Measurements from ENCODE around the gene EBNA1BP2.

Gene EBNA1BP2

GRCh38 chr1:43134640-43135039, 37.5 kb downstream of the EBNA1BP2 start:
- TF ChIP-seq EZH2phosphoT487 (conservative IDR thresholded peaks at IDR 0.05; ENCODE audit: low read length) (no peak), CTCF (IDR thresholded peaks at IDR 0.05; ENCODE audit: insufficient read depth, low read length, poor library complexity, severe bottlenecking) (no peak)
- no peak overlapping the region for H2AFZ ChIP-seq (ENCODE audit: low read depth, low read length, severe bottlenecking)
- H3K4me2 ChIP-seq (ENCODE audit: low read depth, low read length, poor library complexity, severe bottlenecking), result no peak overlapping the region
- no peak overlapping the region for H3K4me3 ChIP-seq (ENCODE audit: insufficient read depth, low read length, poor library complexity, severe bottlenecking)
- no peak overlapping the region for H3K9ac ChIP-seq (ENCODE audit: low read length)
- H3K9me3 ChIP-seq (ENCODE audit: insufficient read depth, low read length), result peaks cover under 1% of the 10 kb centered on the region; the same call in 1 of the 2 replicates
- no peaks in the 10 kb centered on the region for H3K36me3 ChIP-seq (ENCODE audit: low read length)
- no peaks in the 10 kb centered on the region for H3K79me2 ChIP-seq (ENCODE audit: insufficient read depth, low read length)
- H3F3A ChIP-seq (ENCODE audit: insufficient read depth), result no peaks in the 10 kb centered on the region
- H3K9me2 ChIP-seq (replicated peaks; ENCODE audit: insufficient read depth, low read length), result no peaks in the 10 kb centered on the region
- H3K27me3 ChIP-seq (ENCODE audit: low read length), result no peaks in the 10 kb centered on the region
- H4K20me1 ChIP-seq (ENCODE audit: low read depth, low read length), result no peaks in the 10 kb centered on the region
- no peak overlapping the region for H3K27ac ChIP-seq (ENCODE audit: low read depth, low read length)

- Histone ChIP-seq H3K27me3 (ENCODE audit: low read length) (no peaks in the 10 kb centered on the region), H3K79me2 (ENCODE audit: insufficient read depth, low read length) (no peaks in the 10 kb centered on the region), H2AFZ (ENCODE audit: low read depth, low read length, severe bottlenecking) (no peak overlapping the region), H3K9me3 (ENCODE audit: insufficient read depth, low read length) (no peaks in the 10 kb centered on the region), H3K27ac (ENCODE audit: low read depth, low read length) (no peak overlapping the region), H3K9ac (ENCODE audit: low read length) (no peak overlapping the region), H3F3A (ENCODE audit: insufficient read depth) (no peaks in the 10 kb centered on the region), H3K4me3 (ENCODE audit: insufficient read depth, low read length, poor library complexity, severe bottlenecking) (no peak overlapping the region), H4K20me1 (ENCODE audit: low read depth, low read length) (no peaks in the 10 kb centered on the region), H3K9me2 (replicated peaks; ENCODE audit: insufficient read depth, low read length) (no peaks in the 10 kb centered on the region), H3K36me3 (ENCODE audit: low read length) (no peaks in the 10 kb centered on the region), H3K4me2 (ENCODE audit: low read depth, low read length, poor library complexity, severe bottlenecking) (no peak overlapping the region)
- TF ChIP-seq CTCF (IDR thresholded peaks at IDR 0.05; ENCODE audit: insufficient read depth, low read length, poor library complexity, severe bottlenecking), result no peak
- no peak for TF ChIP-seq EZH2phosphoT487 (conservative IDR thresholded peaks at IDR 0.05; ENCODE audit: low read length)
Measured at GRCh38 chr1:43134068-43134467, 38.0 kb downstream of the EBNA1BP2 start.

- Histone ChIP-seq H3K36me3 (ENCODE audit: low read length) (no peaks in the 10 kb centered on the region), H4K20me1 (ENCODE audit: low read depth, low read length) (no peaks in the 10 kb centered on the region), H3K9ac (ENCODE audit: low read length) (no peak overlapping the region), H3K27ac (ENCODE audit: low read depth, low read length) (no peak overlapping the region), H3K4me3 (ENCODE audit: insufficient read depth, low read length, poor library complexity, severe bottlenecking) (no peak overlapping the region), H3K9me3 (ENCODE audit: insufficient read depth, low read length) (no peaks in the 10 kb centered on the region), H3F3A (ENCODE audit: insufficient read depth) (no peaks in the 10 kb centered on the region), H3K27me3 (ENCODE audit: low read length) (no peaks in the 10 kb centered on the region), H3K79me2 (ENCODE audit: insufficient read depth, low read length) (no peaks in the 10 kb centered on the region), H3K4me2 (ENCODE audit: low read depth, low read length, poor library complexity, severe bottlenecking) (no peak overlapping the region), H3K9me2 (replicated peaks; ENCODE audit: insufficient read depth, low read length) (no peaks in the 10 kb centered on the region), H2AFZ (ENCODE audit: low read depth, low read length, severe bottlenecking) (no peak overlapping the region)
- no peak for TF ChIP-seq CTCF (IDR thresholded peaks at IDR 0.05; ENCODE audit: insufficient read depth, low read length, poor library complexity, severe bottlenecking)
- TF ChIP-seq EZH2phosphoT487 (conservative IDR thresholded peaks at IDR 0.05; ENCODE audit: low read length), result no peak
Measured at GRCh38 chr1:43129426-43129825, 42.7 kb downstream of the EBNA1BP2 start.
